ENCODE data around the gene HEBP2.

GRCh38 chr6:138374815-138375214, 29.2 kb upstream of the HEBP2 start:
- TF ChIP-seq CTCF (conservative IDR thresholded peaks at IDR 0.05; ENCODE audit: low read length) (no peak), EZH2phosphoT487 (IDR thresholded peaks at IDR 0.05; ENCODE audit: borderline replicate concordance, low read depth, low read length) (no peak)

Measured in OCI-LY7 (cell line).